AG10803 (cell line): ENCODE data around the gene TOP3B.

Experiments used
- DNase-seq: peaks from one replicate; pipeline ENCODE4 v3.0.0; 2010; ENCODE audit warnings: low read depth
- H3K4me3 ChIP-seq: 2 replicates; pipeline ENCODE4 v1.5.1; 2011; ENCODE audit warnings: mild to moderate bottlenecking, low read length, control low read depth
- TF ChIP-seq, protein P1 (sequence below): conservative IDR thresholded peaks from 2 replicates; pipeline ENCODE4 v1.5.1; 2011; ENCODE audit warnings: mild to moderate bottlenecking, low read length, control low read depth, inconsistent platforms

TOP3B gene

DNA sequence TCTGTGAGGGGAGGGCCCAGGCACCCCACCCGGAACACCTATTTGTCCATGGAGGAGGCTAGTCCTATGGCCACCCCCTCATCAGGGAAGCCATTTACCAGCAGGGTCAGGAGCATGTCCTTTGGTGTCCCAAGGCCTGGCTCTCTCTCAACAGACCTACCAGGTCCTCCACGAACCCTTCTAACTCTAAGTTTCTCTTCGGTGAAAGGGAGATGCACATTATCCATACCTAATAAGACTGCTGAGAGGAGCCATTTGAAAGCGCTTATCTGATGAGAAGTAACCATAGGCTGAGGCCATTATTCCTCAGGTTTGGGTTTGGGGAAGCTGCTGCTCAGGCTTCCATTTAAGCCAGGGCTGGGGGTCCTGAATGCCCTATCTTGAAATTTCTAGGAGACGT, 9.2 kb upstream of the TOP3B start:
- no peak for DNase-seq
- TF ChIP-seq, protein P1, sequence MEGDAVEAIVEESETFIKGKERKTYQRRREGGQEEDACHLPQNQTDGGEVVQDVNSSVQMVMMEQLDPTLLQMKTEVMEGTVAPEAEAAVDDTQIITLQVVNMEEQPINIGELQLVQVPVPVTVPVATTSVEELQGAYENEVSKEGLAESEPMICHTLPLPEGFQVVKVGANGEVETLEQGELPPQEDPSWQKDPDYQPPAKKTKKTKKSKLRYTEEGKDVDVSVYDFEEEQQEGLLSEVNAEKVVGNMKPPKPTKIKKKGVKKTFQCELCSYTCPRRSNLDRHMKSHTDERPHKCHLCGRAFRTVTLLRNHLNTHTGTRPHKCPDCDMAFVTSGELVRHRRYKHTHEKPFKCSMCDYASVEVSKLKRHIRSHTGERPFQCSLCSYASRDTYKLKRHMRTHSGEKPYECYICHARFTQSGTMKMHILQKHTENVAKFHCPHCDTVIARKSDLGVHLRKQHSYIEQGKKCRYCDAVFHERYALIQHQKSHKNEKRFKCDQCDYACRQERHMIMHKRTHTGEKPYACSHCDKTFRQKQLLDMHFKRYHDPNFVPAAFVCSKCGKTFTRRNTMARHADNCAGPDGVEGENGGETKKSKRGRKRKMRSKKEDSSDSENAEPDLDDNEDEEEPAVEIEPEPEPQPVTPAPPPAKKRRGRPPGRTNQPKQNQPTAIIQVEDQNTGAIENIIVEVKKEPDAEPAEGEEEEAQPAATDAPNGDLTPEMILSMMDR, result no peak
- no peak overlapping the region for H3K4me3 ChIP-seq

DNA sequence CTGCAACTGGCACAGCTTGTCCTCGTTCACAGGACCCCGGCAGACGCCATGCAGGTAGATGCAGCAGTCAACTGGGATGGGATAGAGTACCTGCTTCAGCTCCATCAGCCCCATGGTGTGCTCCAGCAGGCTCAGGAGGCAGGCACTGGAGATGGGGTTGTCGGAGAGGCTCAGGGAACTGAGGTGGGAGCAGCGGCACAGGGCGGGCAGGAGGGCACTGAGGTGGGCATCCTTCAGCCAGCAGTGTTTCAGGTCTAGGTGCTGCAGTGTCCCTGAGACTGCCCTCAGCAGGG, 8.7 kb upstream of the TOP3B start:
- TF ChIP-seq, protein P1, result no peak
- H3K4me3 ChIP-seq, result no peak overlapping the region
- DNase-seq, result no peak

DNA sequence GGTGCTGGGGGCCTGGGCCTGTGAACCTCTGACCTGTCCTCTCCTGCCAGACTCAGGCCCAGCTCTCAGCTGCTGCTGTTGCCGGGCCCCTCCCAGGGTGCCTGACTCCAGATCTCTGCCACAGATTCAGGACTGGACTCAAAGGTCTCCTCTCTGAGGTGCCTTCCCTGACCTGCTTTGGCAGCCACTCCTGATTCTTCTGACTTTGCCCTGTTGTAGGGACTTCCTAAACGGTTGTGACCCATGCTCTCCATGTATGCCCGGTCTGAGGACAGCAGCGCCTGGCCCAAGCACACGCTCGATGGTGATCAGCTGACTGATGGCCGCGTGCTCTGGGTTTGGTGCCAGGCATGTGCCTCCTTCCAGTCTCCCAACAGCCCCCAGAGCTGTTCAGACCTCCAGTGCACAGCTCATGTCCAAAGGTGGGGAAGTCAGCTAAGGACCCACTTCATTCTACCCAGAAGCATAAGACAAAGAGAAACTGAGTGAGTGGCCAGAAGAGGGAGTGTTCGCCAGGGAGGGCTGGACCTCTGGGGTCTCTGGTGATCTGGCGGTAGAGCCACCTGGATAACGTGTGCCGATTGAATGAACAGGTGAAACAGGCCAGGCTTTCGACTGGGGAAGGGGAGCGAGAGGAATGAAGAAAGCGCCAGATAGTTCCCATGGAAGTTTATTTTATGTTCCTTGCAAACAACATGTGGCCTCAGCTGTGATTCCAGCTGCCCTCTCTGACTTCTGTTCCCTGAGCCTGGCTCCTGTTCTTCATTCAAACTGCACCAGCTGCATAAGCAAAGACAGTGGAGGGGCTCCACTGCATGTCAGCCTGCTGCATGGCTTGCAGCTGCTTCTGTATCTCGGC, 8.1 kb upstream of the TOP3B start:
- H3K4me3 ChIP-seq, result no peak overlapping the region
- no peak for DNase-seq
- TF ChIP-seq, protein P1, result no peak

DNA sequence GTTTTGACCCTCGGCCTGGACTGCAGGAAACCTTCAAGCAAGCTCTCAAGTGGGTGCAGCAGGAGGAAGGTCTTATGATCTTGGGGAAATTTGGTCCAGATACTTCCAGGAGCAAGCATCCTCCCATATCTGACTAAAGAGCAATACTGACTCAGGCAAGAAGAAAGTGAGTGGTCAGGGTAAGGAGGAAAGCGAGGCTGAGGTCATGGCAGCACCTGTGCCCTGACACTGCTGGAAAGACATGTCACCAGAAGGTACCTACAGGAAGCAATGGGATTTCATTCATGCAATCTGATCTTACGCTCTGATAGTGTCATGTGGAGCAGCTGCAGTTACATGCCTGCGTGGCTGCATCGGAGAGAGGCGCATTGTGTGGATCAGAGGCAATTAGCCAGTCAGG, 6.5 kb upstream of the TOP3B start:
- TF ChIP-seq, protein P1, result no peak
- no peak overlapping the region for H3K4me3 ChIP-seq
- no peak for DNase-seq

DNA sequence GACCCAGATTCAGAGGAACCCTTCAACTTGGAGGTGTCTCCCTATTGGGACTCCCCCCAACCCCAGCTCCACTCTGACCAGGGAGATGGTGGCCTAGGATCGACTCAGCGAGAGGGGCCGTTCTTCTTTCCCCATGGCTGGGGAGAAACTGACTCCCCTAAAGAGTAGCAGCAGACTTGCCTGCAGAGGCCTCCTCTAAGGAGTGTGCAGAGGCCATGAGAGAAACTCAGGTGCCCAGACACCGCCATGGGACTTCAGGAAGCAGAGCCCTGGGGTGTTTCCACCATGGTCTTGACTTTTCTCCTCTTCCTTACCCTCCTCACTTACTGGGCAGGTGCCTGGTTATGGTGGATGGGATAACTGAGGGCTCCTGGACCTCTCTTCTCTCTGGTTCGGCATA, 2.6 kb upstream of the TOP3B start:
- DNase-seq, result no peak
- no peak overlapping the region for H3K4me3 ChIP-seq
- TF ChIP-seq, protein P1, result no peak

DNA sequence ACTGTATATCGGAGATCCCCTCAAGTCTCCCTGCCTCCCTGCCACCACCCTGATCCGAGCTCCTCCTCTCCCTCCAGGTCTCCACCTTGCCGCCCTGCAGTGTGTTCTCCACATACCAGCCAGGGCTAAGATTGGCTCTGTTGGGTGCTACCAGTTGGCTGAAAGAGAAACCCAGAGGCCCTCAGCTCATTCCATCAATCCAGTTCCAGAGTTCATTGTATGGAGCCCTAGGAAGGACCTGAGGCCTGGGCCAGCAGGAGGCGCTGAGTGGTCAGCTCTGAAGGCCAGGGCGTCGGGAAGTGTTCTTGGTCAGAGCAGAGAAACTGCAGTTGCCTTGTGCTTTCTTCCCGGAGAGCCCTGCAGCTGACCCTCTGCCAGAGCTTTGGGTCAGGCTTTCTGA, 2.2 kb upstream of the TOP3B start:
- H3K4me3 ChIP-seq, result no peak overlapping the region

DNA sequence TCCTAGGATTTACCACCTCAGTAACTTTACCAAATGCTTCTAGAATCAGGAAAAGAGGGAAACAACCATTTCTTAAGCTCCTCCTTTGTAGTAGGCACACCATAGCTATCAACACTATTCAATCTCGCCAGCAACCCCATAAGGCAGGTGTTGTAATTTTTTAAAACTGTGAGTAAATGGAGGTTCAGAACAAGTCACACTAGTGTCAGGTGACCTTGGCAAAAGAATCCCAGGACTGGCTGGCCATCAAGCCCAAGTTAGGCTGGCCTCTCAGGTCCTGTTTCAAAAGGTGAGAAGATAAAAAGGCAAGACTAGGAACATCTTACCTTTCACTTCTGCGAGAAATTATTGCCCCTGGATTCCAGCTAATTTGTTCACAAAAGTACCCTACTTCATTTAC, 713 bp downstream of the TOP3B start:
- H3K4me3 ChIP-seq, result peak overlapping the region; percentile 94
- DNase-seq, result no peak
- TF ChIP-seq, protein P1, result no peak

More for the DNA sequence above, 2.2 kb upstream of the TOP3B start:
- TF ChIP-seq, protein P1, result peak; percentile 18; the same call in 1 of the 2 replicates
- DNase-seq, result no peak
